WTC11 (cell line): ENCODE results near the gene ADD1. TPM values are rescaled to one million over a fixed set of nuclear protein-coding genes. Genes with fewer than 3 reads are reported as not detected.

Experiments used
- ATAC-seq: fragments of 200-7000 bp; cut with Tn5 transposase; 2 replicates; pipeline ENCODE4 v1.10.0; 2021; ENCODE audit warnings: mild to moderate bottlenecking, moderate library complexity
- CTCF ChIA-PET: fragments of 300-600 bp; sonication (Branson Sonifier 250); formaldehyde crosslinking; loops from one replicate; lab custom pipeline; 2021; ENCODE audit warnings: antibody characterized with exemption; lab: Charles Lee
- POLR2A ChIA-PET: fragments of 350-600 bp; sonication (Branson Sonifier 250); formaldehyde crosslinking; loops from one replicate; lab custom pipeline; 2021; ENCODE audit warnings: antibody characterized with exemption; lab: Charles Lee
- DNase-seq: peaks from one replicate; pipeline ENCODE4 v3.0.0; 2021; ENCODE audit warnings: low spot score
- H3K27ac Mint-ChIP-seq: 2 replicates; pipeline ENCODE4 v1.8.0; 2021; ENCODE audit warnings: mixed read lengths
- H3K27me3 Mint-ChIP-seq: 2 replicates; pipeline ENCODE4 v1.8.0; 2021; ENCODE audit warnings: low read depth, mild to moderate bottlenecking, moderate library complexity, mixed read lengths
- H3K36me3 Mint-ChIP-seq: 2 replicates; pipeline ENCODE4 v1.8.0; 2021; ENCODE audit warnings: mixed read lengths
- H3K4me1 Mint-ChIP-seq: 2 replicates; pipeline ENCODE4 v1.8.0; 2022; ENCODE audit warnings: mixed read lengths
- H3K4me3 Mint-ChIP-seq: 2 replicates; pipeline ENCODE4 v1.8.0; 2021; ENCODE audit warnings: mild to moderate bottlenecking, moderate library complexity, mixed read lengths
- H3K9me3 Mint-ChIP-seq: 2 replicates; pipeline ENCODE4 v1.8.0; 2021; ENCODE audit warnings: mixed read lengths
- ATF1 ChIP-seq: sonication (generic); formaldehyde crosslinking; IDR thresholded peaks from 2 replicates; pipeline ENCODE4 v1.8.1; 2023; ENCODE audit warnings: mild to moderate bottlenecking, moderate library complexity, missing genetic modification reagents
- E2F4 ChIP-seq: sonication (generic); formaldehyde crosslinking; IDR thresholded peaks from 2 replicates; pipeline ENCODE4 v1.8.1; 2022; ENCODE audit warnings: low read depth, mild to moderate bottlenecking, moderate library complexity, missing genetic modification reagents, borderline replicate concordance
- E2F5 ChIP-seq: sonication (generic); formaldehyde crosslinking; IDR thresholded peaks from 2 replicates; pipeline ENCODE4 v1.8.1; 2022; ENCODE audit warnings: mild to moderate bottlenecking, moderate library complexity, missing genetic modification reagents
- FOXP1 ChIP-seq: sonication (generic); formaldehyde crosslinking; IDR thresholded peaks from 2 replicates; pipeline ENCODE4 v1.8.0; 2022; ENCODE audit warnings: missing genetic modification reagents, mild to moderate bottlenecking, moderate library complexity, borderline replicate concordance
- GABPB1 ChIP-seq: sonication (generic); formaldehyde crosslinking; IDR thresholded peaks from 2 replicates; pipeline ENCODE4 v1.8.1; 2023; ENCODE audit warnings: mild to moderate bottlenecking, missing genetic modification reagents
- JUN ChIP-seq: sonication (generic); formaldehyde crosslinking; IDR thresholded peaks from 2 replicates; pipeline ENCODE4 v1.8.0; 2023; ENCODE audit warnings: mild to moderate bottlenecking, missing genetic modification reagents
- MAX ChIP-seq: sonication (generic); formaldehyde crosslinking; IDR thresholded peaks from 2 replicates; pipeline ENCODE4 v1.8.0; 2022; ENCODE audit warnings: mild to moderate bottlenecking, missing genetic modification reagents
- NFE2L1 ChIP-seq: sonication (generic); formaldehyde crosslinking; IDR thresholded peaks from 2 replicates; pipeline ENCODE4 v1.8.1; 2023; ENCODE audit warnings: missing genetic modification reagents
- SP1 ChIP-seq: sonication (generic); formaldehyde crosslinking; conservative IDR thresholded peaks from 2 replicates; pipeline ENCODE4 v1.8.1; 2022; ENCODE audit warnings: missing genetic modification reagents
- ZNF281 ChIP-seq: sonication (generic); formaldehyde crosslinking; IDR thresholded peaks from 2 replicates; pipeline ENCODE4 v1.8.0; 2023; ENCODE audit warnings: mild to moderate bottlenecking, missing genetic modification reagents
- ZNF416 ChIP-seq: fragments of 250-450 bp; sonication (Bioruptor Pico); IDR thresholded peaks from 2 replicates; pipeline ENCODE4 v1.9.0; 2021; ENCODE audit warnings: mild to moderate bottlenecking, inconsistent platforms
- ZNF423 ChIP-seq: fragments of 250-450 bp; sonication (Bioruptor Pico); IDR thresholded peaks from 2 replicates; pipeline ENCODE4 v2.1.2; 2022; ENCODE audit warnings: mild to moderate bottlenecking, moderate library complexity
- ZSCAN18 ChIP-seq: fragments of 250-450 bp; sonication (Bioruptor Pico); IDR thresholded peaks from 2 replicates; pipeline ENCODE4 v2.1.2; 2022; ENCODE audit warnings: mild to moderate bottlenecking, moderate library complexity
- total RNA-seq: library from RNA; stranded (reverse); gene quantifications from 3 replicates; pipeline ENCODE4 v1.2.3, GENCODE V29; 2021
- TF ChIP-seq, protein P1 (sequence below): sonication (generic); formaldehyde crosslinking; IDR thresholded peaks from 2 replicates; pipeline ENCODE4 v1.8.0; 2023; ENCODE audit warnings: missing genetic modification reagents
- TF ChIP-seq, protein P2 (sequence below): sonication (generic); formaldehyde crosslinking; conservative IDR thresholded peaks from 2 replicates; pipeline ENCODE4 v1.8.1; 2022; ENCODE audit warnings: mild to moderate bottlenecking, missing genetic modification reagents
- TF ChIP-seq, protein P3 (sequence below): sonication (generic); formaldehyde crosslinking; IDR thresholded peaks from 2 replicates; pipeline ENCODE4 v1.8.1; 2023; ENCODE audit warnings: mild to moderate bottlenecking, missing genetic modification reagents

ADD1 gene
- total RNA-seq, 1 experiment from 2014 or later: 178 TPM

GRCh38 chr4:2832309-2832980 lies 11.2 kb upstream of the ADD1 start:
- H3K4me1 Mint-ChIP-seq: peaks cover 5% of the 10 kb centered on the region
- ChIA-PET CTCF (no interaction called here), POLR2A (no interaction called here)
- H3K9me3 Mint-ChIP-seq: no peaks in the 10 kb centered on the region
- H3K27ac Mint-ChIP-seq: no peak overlapping the region
- no peaks in the 10 kb centered on the region for H3K27me3 Mint-ChIP-seq
- DNase-seq (no peak), ATAC-seq (no peak)
- H3K36me3 Mint-ChIP-seq: peaks cover 14% of the 10 kb centered on the region
- no peak overlapping the region for H3K4me3 Mint-ChIP-seq
- TF ChIP-seq, protein P1, sequence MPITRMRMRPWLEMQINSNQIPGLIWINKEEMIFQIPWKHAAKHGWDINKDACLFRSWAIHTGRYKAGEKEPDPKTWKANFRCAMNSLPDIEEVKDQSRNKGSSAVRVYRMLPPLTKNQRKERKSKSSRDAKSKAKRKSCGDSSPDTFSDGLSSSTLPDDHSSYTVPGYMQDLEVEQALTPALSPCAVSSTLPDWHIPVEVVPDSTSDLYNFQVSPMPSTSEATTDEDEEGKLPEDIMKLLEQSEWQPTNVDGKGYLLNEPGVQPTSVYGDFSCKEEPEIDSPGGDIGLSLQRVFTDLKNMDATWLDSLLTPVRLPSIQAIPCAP (CRISPR knock-in tag): no peak
- TF ChIP-seq GABPB1 (CRISPR knock-in tag) (no peak), ZNF423 (CRISPR knock-in tag) (no peak)

DNA sequence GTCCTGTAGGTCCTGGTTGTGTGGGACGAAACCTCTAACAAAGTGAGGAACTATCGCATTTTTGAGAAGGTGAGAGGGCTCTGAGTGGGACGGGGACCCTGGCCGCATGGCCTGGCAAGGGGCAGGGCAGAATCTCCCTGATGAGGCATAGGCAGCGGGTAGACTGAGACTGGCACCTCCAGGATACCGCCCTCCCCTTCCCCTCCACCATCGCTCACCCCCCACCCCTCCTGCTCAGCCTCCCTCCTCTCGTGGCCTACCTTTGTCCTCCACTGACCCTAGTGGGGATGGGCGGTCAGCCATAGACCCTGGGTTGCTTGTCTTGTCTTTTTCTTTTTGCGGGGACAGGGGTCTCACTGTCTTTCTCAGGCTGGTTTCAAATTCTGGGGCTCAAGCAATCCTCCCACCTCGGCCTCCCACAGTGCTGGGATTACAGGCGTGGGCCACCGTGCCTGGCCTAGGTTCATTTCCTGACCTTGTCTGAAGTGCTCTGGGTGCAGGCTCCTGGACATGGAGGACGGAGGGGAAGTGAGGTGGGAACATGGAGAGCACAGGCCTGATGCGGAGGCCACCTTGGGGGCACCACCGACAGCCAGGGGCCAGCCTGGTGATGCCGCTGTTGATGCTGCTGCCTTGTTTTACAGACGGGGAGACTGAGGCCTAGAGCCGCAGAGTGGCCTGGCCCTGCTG lies 10.5 kb upstream of the ADD1 start:
- Mint-ChIP-seq H3K4me3 (no peak overlapping the region), H3K4me1 (peaks cover 12% of the 10 kb centered on the region), H3K27me3 (no peaks in the 10 kb centered on the region), H3K36me3 (peaks cover 14% of the 10 kb centered on the region), H3K27ac (no peak overlapping the region), H3K9me3 (no peaks in the 10 kb centered on the region)
- CTCF ChIA-PET: no interaction called here
- ATAC-seq (no peak), DNase-seq (no peak)
- POLR2A ChIA-PET: no interaction called here
- TF ChIP-seq E2F5 (CRISPR knock-in tag) (no peak), SP1 (CRISPR knock-in tag) (no peak), ZNF416 (no peak), ZNF281 (CRISPR knock-in tag) (no peak), MAX (CRISPR knock-in tag) (no peak), FOXP1 (CRISPR knock-in tag) (no peak), E2F4 (no peak), NFE2L1 (CRISPR knock-in tag) (no peak), JUN (CRISPR knock-in tag) (no peak), ATF1 (CRISPR knock-in tag) (no peak), ZSCAN18 (CRISPR knock-in tag) (no peak)
- TF ChIP-seq, protein P2, sequence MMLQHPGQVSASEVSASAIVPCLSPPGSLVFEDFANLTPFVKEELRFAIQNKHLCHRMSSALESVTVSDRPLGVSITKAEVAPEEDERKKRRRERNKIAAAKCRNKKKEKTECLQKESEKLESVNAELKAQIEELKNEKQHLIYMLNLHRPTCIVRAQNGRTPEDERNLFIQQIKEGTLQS (CRISPR knock-in tag): no peak
- TF ChIP-seq, protein P3, sequence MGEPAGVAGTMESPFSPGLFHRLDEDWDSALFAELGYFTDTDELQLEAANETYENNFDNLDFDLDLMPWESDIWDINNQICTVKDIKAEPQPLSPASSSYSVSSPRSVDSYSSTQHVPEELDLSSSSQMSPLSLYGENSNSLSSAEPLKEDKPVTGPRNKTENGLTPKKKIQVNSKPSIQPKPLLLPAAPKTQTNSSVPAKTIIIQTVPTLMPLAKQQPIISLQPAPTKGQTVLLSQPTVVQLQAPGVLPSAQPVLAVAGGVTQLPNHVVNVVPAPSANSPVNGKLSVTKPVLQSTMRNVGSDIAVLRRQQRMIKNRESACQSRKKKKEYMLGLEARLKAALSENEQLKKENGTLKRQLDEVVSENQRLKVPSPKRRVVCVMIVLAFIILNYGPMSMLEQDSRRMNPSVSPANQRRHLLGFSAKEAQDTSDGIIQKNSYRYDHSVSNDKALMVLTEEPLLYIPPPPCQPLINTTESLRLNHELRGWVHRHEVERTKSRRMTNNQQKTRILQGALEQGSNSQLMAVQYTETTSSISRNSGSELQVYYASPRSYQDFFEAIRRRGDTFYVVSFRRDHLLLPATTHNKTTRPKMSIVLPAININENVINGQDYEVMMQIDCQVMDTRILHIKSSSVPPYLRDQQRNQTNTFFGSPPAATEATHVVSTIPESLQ: no peak
